ENCODE data around the gene ZEB2. TPM values are rescaled to one million over a fixed set of nuclear protein-coding genes. Genes with fewer than 3 reads are reported as not detected.

ZEB2 gene
- total and polyA plus RNA-seq, 10 of the 15 experiments (the other 5 are each of a cell fraction or from before 2014, with no cell fraction given), result 0.14 to 3.2 (median 0.84) TPM

GRCh38 chr2:144548088-144548487 lies 28.2 kb upstream of the ZEB2 start (continued):
- no peak for TF ChIP-seq SREBF1 (IDR thresholded peaks at IDR 0.05; ENCODE audit: low read length)
- no peak for TF ChIP-seq EGR1 (IDR thresholded peaks at IDR 0.05; ENCODE audit: borderline replicate concordance in 1 of 2, low read depth in 2 of 2, low read length in 2 of 2)

- peaks cover 0 to 2% of the 10 kb centered on the region in 2 experiments; a peak in 2 of 4 replicates for H3K27me3 ChIP-seq (replicated peaks in 1 of 2; ENCODE audit: control insufficient read depth in 2 of 2, insufficient read depth in 2 of 2, low read length in 1 of 2)
- no peaks in the 10 kb centered on the region for H3K79me2 ChIP-seq (ENCODE audit: control insufficient read depth, insufficient read depth, low read length)
- H4K20me1 ChIP-seq (ENCODE audit: control insufficient read depth, insufficient read depth), result no peaks in the 10 kb centered on the region
- H3K27ac ChIP-seq (ENCODE audit: control insufficient read depth, insufficient read depth), result no peak overlapping the region
- in situ Hi-C loops (cut with MboI), result no loop called here
- POLR2A ChIA-PET, result no interaction called here
- no peak overlapping the region for H3K9ac ChIP-seq (ENCODE audit: control insufficient read depth, insufficient read depth, low read length)
- intact Hi-C loops (cut with micrococcal nuclease; ENCODE audit: unreplicated experiment), result no loop called here
- DNase-seq (ENCODE audit: low read depth, low spot score) (no peak), ATAC-seq (no peak), FAIRE-seq (no peak)
- SMC1A ChIA-PET (ENCODE audit: uncharacterized antibody, unreplicated experiment), result no interaction called here
- RAD21 ChIA-PET (ENCODE audit: unreplicated experiment), result no interaction called here
- H3K4me1 ChIP-seq (ENCODE audit: control insufficient read depth, insufficient read depth, low read length), result no peaks in the 10 kb centered on the region
- no peak overlapping the region for H3K4me2 ChIP-seq (ENCODE audit: control insufficient read depth, insufficient read depth)
- TF ChIP-seq, protein P1, sequence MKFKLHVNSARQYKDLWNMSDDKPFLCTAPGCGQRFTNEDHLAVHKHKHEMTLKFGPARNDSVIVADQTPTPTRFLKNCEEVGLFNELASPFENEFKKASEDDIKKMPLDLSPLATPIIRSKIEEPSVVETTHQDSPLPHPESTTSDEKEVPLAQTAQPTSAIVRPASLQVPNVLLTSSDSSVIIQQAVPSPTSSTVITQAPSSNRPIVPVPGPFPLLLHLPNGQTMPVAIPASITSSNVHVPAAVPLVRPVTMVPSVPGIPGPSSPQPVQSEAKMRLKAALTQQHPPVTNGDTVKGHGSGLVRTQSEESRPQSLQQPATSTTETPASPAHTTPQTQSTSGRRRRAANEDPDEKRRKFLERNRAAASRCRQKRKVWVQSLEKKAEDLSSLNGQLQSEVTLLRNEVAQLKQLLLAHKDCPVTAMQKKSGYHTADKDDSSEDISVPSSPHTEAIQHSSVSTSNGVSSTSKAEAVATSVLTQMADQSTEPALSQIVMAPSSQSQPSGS (IDR thresholded peaks at IDR 0.05; ENCODE audit: low read length), result no peak
- TF ChIP-seq CBFB (IDR thresholded peaks at IDR 0.05; ENCODE audit: low read depth) (no peak), SUPT20H (IDR thresholded peaks at IDR 0.05; ENCODE audit: borderline replicate concordance, control insufficient read depth, low read depth, low read length) (no peak), BACH1 (IDR thresholded peaks at IDR 0.05; ENCODE audit: borderline replicate concordance) (no peak), SREBF2 (IDR thresholded peaks at IDR 0.05; ENCODE audit: low read length) (no peak), CEBPB (IDR thresholded peaks at IDR 0.05; ENCODE audit: borderline replicate concordance in 1 of 2, low read depth in 2 of 2, low read length in 2 of 2) (no peak), NR2C2 (IDR thresholded peaks at IDR 0.05; ENCODE audit: borderline replicate concordance, control insufficient read depth, insufficient read length, low read depth) (no peak), CHD2 (IDR thresholded peaks at IDR 0.05; ENCODE audit: borderline replicate concordance, low read depth, low read length) (no peak), TBL1XR1 (IDR thresholded peaks at IDR 0.05; ENCODE audit: low read depth, low read length) (no peak), BCL3 (IDR thresholded peaks at IDR 0.05; ENCODE audit: borderline replicate concordance, insufficient read depth, low read depth, low read length, poor library complexity, severe bottlenecking) (no peak), PML (IDR thresholded peaks at IDR 0.05; ENCODE audit: low read length) (no peak), SMC3 (IDR thresholded peaks at IDR 0.05; ENCODE audit: borderline replicate concordance, low read length) (no peak), RCOR1 (conservative IDR thresholded peaks at IDR 0.05; ENCODE audit: low read depth, low read length) (no peak), RELA (IDR thresholded peaks at IDR 0.05; ENCODE audit: borderline replicate concordance, partially characterized antibody) (no peak), ATF3 (IDR thresholded peaks at IDR 0.05; ENCODE audit: borderline replicate concordance, extremely low read depth, low read depth, low read length) (no peak), TCF7 (IDR thresholded peaks at IDR 0.05; ENCODE audit: borderline replicate concordance) (no peak), NR2F1 (conservative IDR thresholded peaks at IDR 0.05) (no peak), HDAC6 (IDR thresholded peaks at IDR 0.05; ENCODE audit: unreplicated experiment) (no peak)
- TF ChIP-seq, protein P2, sequence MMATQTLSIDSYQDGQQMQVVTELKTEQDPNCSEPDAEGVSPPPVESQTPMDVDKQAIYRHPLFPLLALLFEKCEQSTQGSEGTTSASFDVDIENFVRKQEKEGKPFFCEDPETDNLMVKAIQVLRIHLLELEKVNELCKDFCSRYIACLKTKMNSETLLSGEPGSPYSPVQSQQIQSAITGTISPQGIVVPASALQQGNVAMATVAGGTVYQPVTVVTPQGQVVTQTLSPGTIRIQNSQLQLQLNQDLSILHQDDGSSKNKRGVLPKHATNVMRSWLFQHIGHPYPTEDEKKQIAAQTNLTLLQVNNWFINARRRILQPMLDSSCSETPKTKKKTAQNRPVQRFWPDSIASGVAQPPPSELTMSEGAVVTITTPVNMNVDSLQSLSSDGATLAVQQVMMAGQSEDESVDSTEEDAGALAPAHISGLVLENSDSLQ (IDR thresholded peaks at IDR 0.05), result no peak
- no peaks in the 10 kb centered on the region for H3K36me3 ChIP-seq (ENCODE audit: control insufficient read depth in 2 of 2, insufficient read depth in 2 of 2, low read length in 1 of 2)
- H3K9me3 ChIP-seq (replicated peaks; ENCODE audit: control insufficient read depth, insufficient read depth, low read length), result no peaks in the 10 kb centered on the region
- BruUV-seq (replicated peaks), result no TSS peak
- H2AFZ ChIP-seq (ENCODE audit: control insufficient read depth, low read depth, low read length), result no peak overlapping the region
- WGBS (ENCODE audit: insufficient coverage, insufficient replicate concordance, low lambda C conversion rate, missing lambda C conversion rate), result 38% methylated on average over 6 of the region's 6 CpGs
- H3K4me3 ChIP-seq, result no peak overlapping the region
- CTCF ChIA-PET, result no interaction called here
These were observed 27.6 kb upstream of the ZEB2 start for GRCh38 chr2:144547494-144547893.

Measured in GM12878 (cell line).